ENCODE data around the gene TMEM248. TPM values are rescaled to one million over a fixed set of nuclear protein-coding genes. Genes with fewer than 3 reads are reported as not detected.
"Not testable (repeated sequence)": the region's sequence is repeated elsewhere in the genome, so short reads cannot be mapped to it uniquely, and the experiment has no call there.

TMEM248 gene
- total RNA-seq, 3 donors from 2014 or later (not counting 1 experiment from before 2014, with no cell fraction given): 97.3 to 105 (median 103) TPM

DNA sequence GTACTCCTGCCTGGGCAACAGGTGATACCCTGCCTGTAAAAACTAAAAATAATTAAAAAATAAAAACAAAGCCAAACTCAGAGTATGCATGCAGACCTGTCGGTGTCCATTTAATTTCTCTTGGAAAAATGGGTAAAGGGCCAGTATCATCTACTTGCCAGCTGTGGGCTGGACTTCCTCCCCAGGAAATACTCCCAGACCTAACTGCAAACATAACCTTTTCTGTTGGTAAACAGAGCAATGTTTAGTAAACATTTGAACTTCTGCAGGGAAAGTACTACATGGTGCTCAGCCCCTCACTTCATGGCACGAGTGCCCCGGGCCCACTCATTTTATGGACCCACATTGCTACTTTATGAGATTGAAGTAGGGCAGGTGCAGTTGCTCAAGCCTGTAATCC lies 10.2 kb upstream of the TMEM248 start:
- intact Hi-C loops (cut with micrococcal nuclease): no loop called here

DNA sequence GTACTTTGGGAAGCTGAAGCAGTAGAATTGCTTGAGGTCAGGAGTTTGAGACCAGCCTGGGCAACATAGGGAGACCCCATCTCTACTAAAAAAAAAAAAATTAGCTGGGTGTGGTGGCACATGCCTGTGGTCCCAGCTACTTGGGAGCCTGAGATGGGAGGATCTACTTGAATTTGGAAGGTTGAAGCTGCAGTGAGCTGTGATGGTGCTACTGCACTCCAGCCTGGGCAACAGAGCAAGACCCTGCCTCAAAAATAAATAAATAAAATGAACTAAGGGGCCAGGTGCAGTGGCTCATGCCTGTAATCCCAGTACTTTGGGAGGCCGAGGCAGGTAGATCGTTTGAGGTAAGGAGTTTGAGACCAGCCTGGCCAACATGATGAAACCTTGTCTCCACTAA lies 9.8 kb upstream of the TMEM248 start:
- H3K27ac ChIP-seq (ENCODE audit: low read length); H3K36me3 Mint-ChIP-seq; DNase-seq; ATAC-seq; H3K4me3 ChIP-seq (ENCODE audit: low read length); H3K4me1 ChIP-seq (ENCODE audit: control insufficient read depth, insufficient read depth, low read length); intact Hi-C loops (cut with micrococcal nuclease); H3K9me3 ChIP-seq (ENCODE audit: control insufficient read depth, insufficient read depth, low read length); H3K9me3 Mint-ChIP-seq; H3K27me3 Mint-ChIP-seq (ENCODE audit: low read depth in 2 of 2); H3K27me3 ChIP-seq (ENCODE audit: control insufficient read depth, insufficient read depth, low read length); H3K4me1 Mint-ChIP-seq; H3K4me3 Mint-ChIP-seq; H3K36me3 ChIP-seq (ENCODE audit: control insufficient read depth, insufficient read depth, low read length); H3K27ac Mint-ChIP-seq: not testable (repeated sequence)
- 95% methylated on average over 2 of the region's 2 CpGs for WGBS (ENCODE audit: insufficient coverage)

More for the DNA sequence above, 10.2 kb upstream of the TMEM248 start:
- no peaks in the 10 kb centered on the region for H3K36me3 Mint-ChIP-seq
- ATAC-seq (no peak), DNase-seq (no peak)
- H3K4me3 ChIP-seq (ENCODE audit: low read length): no peak overlapping the region
- H3K4me1 Mint-ChIP-seq: no peaks in the 10 kb centered on the region
- H3K9me3 ChIP-seq (ENCODE audit: control insufficient read depth, insufficient read depth, low read length): no peaks in the 10 kb centered on the region
- H3K4me1 ChIP-seq (ENCODE audit: control insufficient read depth, insufficient read depth, low read length): no peaks in the 10 kb centered on the region
- H3K36me3 ChIP-seq (ENCODE audit: control insufficient read depth, insufficient read depth, low read length): no peaks in the 10 kb centered on the region
- H3K27ac Mint-ChIP-seq: no peak overlapping the region
- H3K4me3 Mint-ChIP-seq: no peak overlapping the region
- no peaks in the 10 kb centered on the region for H3K9me3 Mint-ChIP-seq
- no peaks in the 10 kb centered on the region for H3K27me3 ChIP-seq (ENCODE audit: control insufficient read depth, insufficient read depth, low read length)
- 100% methylated on average over 3 of the region's 3 CpGs for WGBS (ENCODE audit: insufficient coverage)
- H3K27me3 Mint-ChIP-seq (ENCODE audit: low read depth in 2 of 2): no peaks in the 10 kb centered on the region
- no peak overlapping the region for H3K27ac ChIP-seq (ENCODE audit: low read length)
- TF ChIP-seq, protein P1, sequence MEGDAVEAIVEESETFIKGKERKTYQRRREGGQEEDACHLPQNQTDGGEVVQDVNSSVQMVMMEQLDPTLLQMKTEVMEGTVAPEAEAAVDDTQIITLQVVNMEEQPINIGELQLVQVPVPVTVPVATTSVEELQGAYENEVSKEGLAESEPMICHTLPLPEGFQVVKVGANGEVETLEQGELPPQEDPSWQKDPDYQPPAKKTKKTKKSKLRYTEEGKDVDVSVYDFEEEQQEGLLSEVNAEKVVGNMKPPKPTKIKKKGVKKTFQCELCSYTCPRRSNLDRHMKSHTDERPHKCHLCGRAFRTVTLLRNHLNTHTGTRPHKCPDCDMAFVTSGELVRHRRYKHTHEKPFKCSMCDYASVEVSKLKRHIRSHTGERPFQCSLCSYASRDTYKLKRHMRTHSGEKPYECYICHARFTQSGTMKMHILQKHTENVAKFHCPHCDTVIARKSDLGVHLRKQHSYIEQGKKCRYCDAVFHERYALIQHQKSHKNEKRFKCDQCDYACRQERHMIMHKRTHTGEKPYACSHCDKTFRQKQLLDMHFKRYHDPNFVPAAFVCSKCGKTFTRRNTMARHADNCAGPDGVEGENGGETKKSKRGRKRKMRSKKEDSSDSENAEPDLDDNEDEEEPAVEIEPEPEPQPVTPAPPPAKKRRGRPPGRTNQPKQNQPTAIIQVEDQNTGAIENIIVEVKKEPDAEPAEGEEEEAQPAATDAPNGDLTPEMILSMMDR (IDR thresholded peaks at IDR 0.05): no peak

DNA sequence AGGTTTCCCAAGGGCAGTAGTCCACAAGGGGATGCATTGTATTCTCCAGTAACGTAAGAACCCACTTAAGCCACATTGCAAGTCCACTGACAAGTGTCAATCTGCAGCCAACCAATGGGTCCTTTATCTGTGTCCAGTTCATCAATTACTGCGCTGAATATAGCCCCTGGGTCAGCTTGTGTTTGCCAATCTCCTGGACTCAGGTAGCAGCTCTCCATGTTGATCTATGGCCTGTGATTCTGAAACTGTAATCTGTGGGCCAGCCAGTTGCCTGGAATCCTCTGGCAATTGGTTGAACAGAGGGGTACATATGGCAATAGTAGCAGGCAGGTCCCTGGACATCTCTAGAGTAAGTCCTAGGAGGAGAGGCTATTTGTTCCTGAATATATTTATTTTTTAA lies 8.8 kb upstream of the TMEM248 start:
- H3K9me3 ChIP-seq (ENCODE audit: control insufficient read depth, insufficient read depth, low read length): no peaks in the 10 kb centered on the region
- no peaks in the 10 kb centered on the region for H3K36me3 ChIP-seq (ENCODE audit: control insufficient read depth, insufficient read depth, low read length)
- H3K27me3 ChIP-seq (ENCODE audit: control insufficient read depth, insufficient read depth, low read length): no peaks in the 10 kb centered on the region
- no peak for DNase-seq
- intact Hi-C loops (cut with micrococcal nuclease): no loop called here
- ATAC-seq: no peak
- TF ChIP-seq, protein P1 (IDR thresholded peaks at IDR 0.05): no peak
- no peak overlapping the region for H3K4me3 ChIP-seq (ENCODE audit: low read length)
- H3K27me3 Mint-ChIP-seq (ENCODE audit: low read depth in 2 of 2): no peaks in the 10 kb centered on the region
- H3K4me1 Mint-ChIP-seq: no peaks in the 10 kb centered on the region
- H3K4me1 ChIP-seq (ENCODE audit: control insufficient read depth, insufficient read depth, low read length): no peaks in the 10 kb centered on the region
- H3K27ac ChIP-seq (ENCODE audit: low read length): no peak overlapping the region
- 92% methylated on average over 2 of the region's 2 CpGs for WGBS (ENCODE audit: insufficient coverage)
- H3K4me3 Mint-ChIP-seq: no peak overlapping the region
- H3K36me3 Mint-ChIP-seq: no peaks in the 10 kb centered on the region
- H3K27ac Mint-ChIP-seq: no peak overlapping the region
- no peaks in the 10 kb centered on the region for H3K9me3 Mint-ChIP-seq

DNA sequence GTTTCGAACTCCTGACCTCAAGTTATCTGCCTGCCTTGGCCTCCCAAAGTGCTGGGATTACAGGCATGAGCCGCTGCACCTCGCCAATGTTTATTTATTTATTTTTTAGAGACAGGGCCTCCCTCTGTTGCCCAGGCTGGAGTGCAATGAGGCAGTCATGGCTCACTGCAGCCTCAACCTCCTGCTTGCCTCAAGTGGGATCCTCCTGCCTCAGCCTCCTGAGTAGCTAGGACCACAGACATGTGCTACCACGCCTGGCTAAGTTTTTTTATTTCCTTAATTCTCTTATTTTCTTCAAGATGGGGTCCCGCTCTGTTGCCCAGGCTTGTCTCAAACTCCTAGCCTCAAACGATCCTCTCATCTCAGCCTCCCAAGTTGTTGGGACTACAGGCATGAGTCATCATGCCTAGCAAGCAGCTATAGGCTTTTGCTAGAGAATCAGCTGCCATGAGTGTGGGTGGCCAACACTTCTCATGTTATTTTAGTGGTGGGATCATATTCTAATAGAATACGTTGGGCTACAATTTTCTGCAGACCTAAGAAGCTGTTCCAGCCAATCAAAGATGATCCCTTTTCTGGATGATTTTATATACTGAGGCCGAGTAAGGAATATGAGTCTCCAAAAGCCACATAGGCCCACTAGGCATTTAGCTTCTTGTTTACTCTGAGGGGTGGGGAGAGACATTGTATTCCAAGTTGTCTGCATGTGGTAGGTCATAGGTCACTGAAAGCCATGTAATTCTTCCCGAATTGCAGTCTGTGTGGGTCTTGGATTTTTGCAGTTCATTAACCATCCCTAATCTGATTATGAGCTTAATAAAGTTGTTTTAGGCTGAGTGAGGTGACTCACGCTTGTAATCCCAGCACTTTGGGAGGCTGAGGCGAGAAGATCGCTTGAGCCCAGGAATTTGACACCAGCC lies 7.6 kb upstream of the TMEM248 start:
- Mint-ChIP-seq H3K27ac (no peak overlapping the region), H3K4me3 (no peak overlapping the region), H3K36me3 (no peaks in the 10 kb centered on the region), H3K4me1 (no peaks in the 10 kb centered on the region), H3K9me3 (no peaks in the 10 kb centered on the region), H3K27me3 (ENCODE audit: low read depth in 2 of 2) (no peaks in the 10 kb centered on the region)
- TF ChIP-seq, protein P1 (IDR thresholded peaks at IDR 0.05): no peak
- 93% methylated on average over 8 of the region's 12 CpGs for WGBS (ENCODE audit: insufficient coverage)
- no peaks in the 10 kb centered on the region for H3K4me1 ChIP-seq (ENCODE audit: control insufficient read depth, insufficient read depth, low read length)
- ATAC-seq: no peak
- no peaks in the 10 kb centered on the region for H3K27me3 ChIP-seq (ENCODE audit: control insufficient read depth, insufficient read depth, low read length)
- H3K27ac ChIP-seq (ENCODE audit: low read length): no peak overlapping the region
- no peaks in the 10 kb centered on the region for H3K36me3 ChIP-seq (ENCODE audit: control insufficient read depth, insufficient read depth, low read length)
- no peak for DNase-seq
- no peak overlapping the region for H3K4me3 ChIP-seq (ENCODE audit: low read length)
- intact Hi-C loops (cut with micrococcal nuclease): no loop called here
- H3K9me3 ChIP-seq (ENCODE audit: control insufficient read depth, insufficient read depth, low read length): no peaks in the 10 kb centered on the region

DNA sequence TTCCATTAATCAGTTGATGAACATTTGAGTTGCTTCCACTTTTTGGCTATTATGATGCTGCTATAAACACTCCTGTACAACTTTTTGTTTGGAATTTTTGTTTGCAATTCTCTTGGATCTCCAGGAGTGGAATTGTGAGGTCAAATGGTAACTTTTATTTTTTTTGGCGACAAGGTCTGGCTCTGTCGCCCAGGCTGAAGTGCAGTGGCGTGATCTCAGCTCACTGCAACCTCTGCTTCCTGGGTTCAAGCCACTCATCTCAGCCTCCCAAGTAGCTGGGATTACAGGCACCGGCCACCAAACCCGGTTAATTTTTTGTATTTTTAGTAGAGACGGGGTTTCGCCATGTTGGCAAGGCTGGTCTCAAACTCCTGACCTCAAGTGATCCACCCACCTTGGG lies 3.1 kb upstream of the TMEM248 start:
- H3K27ac Mint-ChIP-seq; H3K4me3 Mint-ChIP-seq; H3K4me3 ChIP-seq (ENCODE audit: low read length); H3K27me3 Mint-ChIP-seq (ENCODE audit: low read depth in 2 of 2); DNase-seq; H3K36me3 Mint-ChIP-seq; ATAC-seq; H3K9me3 ChIP-seq (ENCODE audit: control insufficient read depth, insufficient read depth, low read length); H3K27me3 ChIP-seq (ENCODE audit: control insufficient read depth, insufficient read depth, low read length); intact Hi-C loops (cut with micrococcal nuclease); H3K9me3 Mint-ChIP-seq; H3K36me3 ChIP-seq (ENCODE audit: control insufficient read depth, insufficient read depth, low read length); H3K27ac ChIP-seq (ENCODE audit: low read length): not testable (repeated sequence)
- WGBS (ENCODE audit: insufficient coverage): 95% methylated on average over 7 of the region's 7 CpGs
- H3K4me1 ChIP-seq (ENCODE audit: control insufficient read depth, insufficient read depth, low read length): peaks cover 17% of the 10 kb centered on the region
- H3K4me1 Mint-ChIP-seq: peaks cover 17 to 18% of the 10 kb centered on the region in 2 donors
